Neutrophil (primary cell): ENCODE data around the gene CHI3L2.

ENCODE experiments used
- H3K27ac ChIP-seq: fragments of 200-600 bp; sonication (generic); 2 replicates; pipeline ENCODE4 v1.5.1; 2016; ENCODE audit warnings: mild to moderate bottlenecking, moderate library complexity
- H3K27me3 ChIP-seq: fragments of 200-600 bp; sonication (generic); 2 replicates; pipeline ENCODE4 v1.6.0; 2016; ENCODE audit warnings: mild to moderate bottlenecking
- H3K36me3 ChIP-seq: fragments of 200-600 bp; sonication (generic); 2 replicates; pipeline ENCODE4 v1.5.1; 2017
- H3K4me1 ChIP-seq, 2 experiments: fragments of 200-600 bp in 1 of 2; sonication (generic) in 1 of 2; 1 replicate in 1 of 2; 2 replicates in 1 of 2; pipeline versions ENCODE4 v1.5.1 to v1.6.1; 2013 to 2016; ENCODE audit warnings: low read depth in 1 of 2, low read length in 1 of 2, mild to moderate bottlenecking in 1 of 2, moderate library complexity in 1 of 2; ENCODE audit not compliant: control insufficient read depth in 1 of 2, insufficient read depth in 1 of 2
- H3K4me3 ChIP-seq, 2 experiments: fragments of 200-600 bp in 1 of 2; sonication (generic) in 1 of 2; 1 replicate in 1 of 2; 2 replicates in 1 of 2; pipeline ENCODE4 v1.5.1; 2013 to 2016; ENCODE audit warnings: low read depth in 1 of 2, low read length in 1 of 2, mild to moderate bottlenecking in 1 of 2, moderate library complexity in 1 of 2
- H3K9me3 ChIP-seq: fragments of 200-600 bp; sonication (generic); 2 replicates; pipeline ENCODE4 v1.5.1; 2016
- TF ChIP-seq, protein P1 (sequence below): fragments of 200-600 bp; sonication (generic); IDR thresholded peaks from 2 replicates; pipeline ENCODE4 v1.5.1; 2016; ENCODE audit warnings: antibody characterized with exemption

Gene CHI3L2

DNA sequence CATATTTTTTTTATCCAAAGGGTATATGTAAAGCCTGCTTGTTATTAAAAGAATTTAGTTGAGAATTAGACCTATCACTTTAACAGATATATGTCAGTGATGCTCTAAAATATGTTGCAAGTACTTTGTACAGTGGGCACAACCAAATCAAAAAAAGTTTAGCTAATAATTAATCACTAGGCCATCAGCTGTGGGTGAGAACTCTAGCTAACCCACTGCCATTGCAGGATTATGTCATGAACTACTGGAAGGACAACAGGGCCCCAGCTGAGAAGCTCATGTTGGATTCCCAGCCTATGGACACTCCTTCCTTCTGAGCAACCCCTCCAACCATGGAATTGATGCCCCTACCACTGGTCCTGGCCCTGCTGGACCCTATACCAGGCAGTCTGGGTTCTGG is 56.3 kb downstream of the CHI3L2 start:
- no peaks in the 10 kb centered on the region for H3K36me3 ChIP-seq
- peaks cover 45% of the 10 kb centered on the region for H3K27me3 ChIP-seq
- TF ChIP-seq, protein P1, sequence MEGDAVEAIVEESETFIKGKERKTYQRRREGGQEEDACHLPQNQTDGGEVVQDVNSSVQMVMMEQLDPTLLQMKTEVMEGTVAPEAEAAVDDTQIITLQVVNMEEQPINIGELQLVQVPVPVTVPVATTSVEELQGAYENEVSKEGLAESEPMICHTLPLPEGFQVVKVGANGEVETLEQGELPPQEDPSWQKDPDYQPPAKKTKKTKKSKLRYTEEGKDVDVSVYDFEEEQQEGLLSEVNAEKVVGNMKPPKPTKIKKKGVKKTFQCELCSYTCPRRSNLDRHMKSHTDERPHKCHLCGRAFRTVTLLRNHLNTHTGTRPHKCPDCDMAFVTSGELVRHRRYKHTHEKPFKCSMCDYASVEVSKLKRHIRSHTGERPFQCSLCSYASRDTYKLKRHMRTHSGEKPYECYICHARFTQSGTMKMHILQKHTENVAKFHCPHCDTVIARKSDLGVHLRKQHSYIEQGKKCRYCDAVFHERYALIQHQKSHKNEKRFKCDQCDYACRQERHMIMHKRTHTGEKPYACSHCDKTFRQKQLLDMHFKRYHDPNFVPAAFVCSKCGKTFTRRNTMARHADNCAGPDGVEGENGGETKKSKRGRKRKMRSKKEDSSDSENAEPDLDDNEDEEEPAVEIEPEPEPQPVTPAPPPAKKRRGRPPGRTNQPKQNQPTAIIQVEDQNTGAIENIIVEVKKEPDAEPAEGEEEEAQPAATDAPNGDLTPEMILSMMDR, result no peak
- no peak overlapping the region for H3K4me3 ChIP-seq
- H3K9me3 ChIP-seq, result no peaks in the 10 kb centered on the region
- H3K4me1 ChIP-seq, result no peaks in the 10 kb centered on the region
- no peak overlapping the region for H3K27ac ChIP-seq

DNA sequence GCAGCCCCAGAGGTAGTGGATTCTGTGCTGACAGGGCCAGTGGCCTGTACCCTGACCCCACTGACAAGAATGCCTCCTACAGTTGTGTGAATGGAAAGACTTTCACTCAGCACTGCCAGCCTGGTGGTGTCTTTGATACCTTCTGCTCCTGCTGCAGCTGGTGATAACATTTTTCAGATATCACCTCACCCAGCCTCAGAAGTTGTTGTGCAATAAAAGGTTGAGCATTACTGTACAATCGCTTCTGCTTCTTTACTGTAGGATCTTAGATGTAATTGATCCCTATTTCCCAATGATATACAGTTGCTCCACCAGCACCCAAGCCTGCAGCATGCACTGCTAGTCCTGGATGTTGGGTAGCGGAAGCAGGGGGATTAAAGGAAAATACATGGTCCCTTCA is 58.4 kb downstream of the CHI3L2 start:
- no peaks in the 10 kb centered on the region for H3K9me3 ChIP-seq
- H3K36me3 ChIP-seq, result no peaks in the 10 kb centered on the region
- H3K27me3 ChIP-seq, result peaks cover 36% of the 10 kb centered on the region
- H3K4me3 ChIP-seq, result no peak overlapping the region
- no peak overlapping the region for H3K27ac ChIP-seq
- H3K4me1 ChIP-seq, result no peaks in the 10 kb centered on the region
- TF ChIP-seq, protein P1, result no peak

DNA sequence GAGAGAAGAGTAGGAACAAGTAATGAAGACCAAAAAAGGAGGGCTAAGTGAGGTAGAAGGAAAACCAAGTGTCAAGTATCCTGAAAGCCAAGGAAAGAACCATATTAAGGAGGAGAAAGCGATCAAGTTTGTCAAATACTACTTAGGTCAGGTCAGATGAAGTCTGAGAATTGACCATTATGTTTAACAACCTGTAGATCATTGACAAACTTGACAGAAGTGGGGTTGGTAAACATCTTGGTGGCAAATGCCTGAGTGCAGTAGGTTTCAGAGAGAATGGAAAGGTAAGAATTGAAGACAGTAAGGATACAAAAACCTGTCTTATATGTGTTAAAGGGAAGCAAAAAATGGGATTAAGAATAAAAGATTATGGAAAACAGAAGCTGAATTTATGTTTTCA is 59.4 kb downstream of the CHI3L2 start:
- TF ChIP-seq, protein P1, result no peak
- Histone ChIP-seq H3K36me3 (no peaks in the 10 kb centered on the region), H3K9me3 (no peaks in the 10 kb centered on the region), H3K4me1 (no peaks in the 10 kb centered on the region), H3K27ac (no peak overlapping the region), H3K27me3 (peaks cover 35% of the 10 kb centered on the region), H3K4me3 (no peak overlapping the region)

DNA sequence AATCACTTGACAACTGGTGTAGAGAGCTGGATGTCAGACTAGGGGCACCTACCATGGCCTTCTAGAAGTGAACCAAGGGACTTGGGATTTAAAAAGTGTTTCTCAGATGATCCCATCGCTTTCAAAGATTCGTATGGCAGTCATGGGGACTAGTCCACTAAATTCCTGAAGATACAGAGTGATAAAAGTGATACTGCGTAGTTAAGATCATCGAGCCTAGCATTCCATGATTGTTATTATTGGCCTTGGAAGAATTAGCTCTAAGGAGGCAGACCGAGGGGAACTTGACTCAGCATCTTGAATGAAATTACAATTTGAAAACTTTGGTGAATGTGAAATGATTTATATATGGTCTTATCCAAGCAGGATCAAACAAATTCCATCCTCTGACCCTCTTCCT is 61.9 kb downstream of the CHI3L2 start:
- Histone ChIP-seq H3K9me3 (no peaks in the 10 kb centered on the region), H3K36me3 (no peaks in the 10 kb centered on the region), H3K4me1 (no peaks in the 10 kb centered on the region), H3K4me3 (no peak overlapping the region), H3K27me3 (peaks cover 35% of the 10 kb centered on the region), H3K27ac (no peak overlapping the region)
- TF ChIP-seq, protein P1, result no peak

DNA sequence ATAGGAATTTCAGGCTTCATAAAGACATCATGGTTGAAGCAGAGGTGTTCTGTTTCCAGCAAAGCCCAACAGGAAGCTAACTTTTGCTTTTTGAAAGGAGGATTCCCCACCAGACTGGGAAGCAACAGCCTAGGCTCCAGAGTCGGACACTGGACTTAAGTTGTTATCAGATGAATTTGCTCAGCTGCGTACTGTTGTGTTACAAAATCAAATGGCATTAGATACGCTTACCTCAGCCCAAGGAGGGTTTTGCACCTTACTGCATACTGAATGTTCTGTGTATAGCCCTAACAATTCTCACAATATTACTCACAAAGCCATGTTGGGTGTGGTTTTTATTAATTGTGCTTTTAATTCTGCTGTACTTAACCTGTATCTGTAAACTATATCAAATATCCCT is 62.6 kb downstream of the CHI3L2 start:
- Histone ChIP-seq H3K36me3 (no peaks in the 10 kb centered on the region), H3K4me3 (no peak overlapping the region), H3K4me1 (no peaks in the 10 kb centered on the region), H3K27ac (no peak overlapping the region), H3K27me3 (peaks cover 35% of the 10 kb centered on the region), H3K9me3 (no peaks in the 10 kb centered on the region)
- TF ChIP-seq, protein P1, result no peak

DNA sequence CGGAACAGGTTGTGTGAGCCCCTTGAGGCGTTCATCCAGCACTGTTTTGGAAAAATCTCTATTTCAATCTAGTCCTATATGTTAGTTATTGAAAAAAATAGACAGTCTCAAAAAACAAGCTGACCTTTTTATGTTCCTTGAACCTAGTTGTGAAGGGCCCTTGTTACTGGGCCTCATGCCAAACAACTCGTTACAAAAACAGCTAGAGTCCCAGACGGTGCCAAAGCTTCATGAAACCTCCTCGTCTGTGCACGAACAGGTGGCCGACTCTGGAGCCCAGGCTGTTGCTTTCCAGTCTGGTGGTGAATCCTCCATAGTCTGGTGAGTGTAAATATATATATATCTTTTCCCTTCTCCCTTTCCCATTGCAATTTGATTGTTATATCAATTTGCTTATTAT is 63.1 kb downstream of the CHI3L2 start, which contains the start of gene CHIA:
TSS of gene CHIA (plus strand) at position 222 of the 400 bp plus-strand sequence. CDS start 19,617 bp downstream, outside the sequence.
- Histone ChIP-seq H3K36me3 (no peaks in the 10 kb centered on the region), H3K27me3 (peaks cover 34% of the 10 kb centered on the region), H3K9me3 (no peaks in the 10 kb centered on the region), H3K4me1 (no peaks in the 10 kb centered on the region), H3K27ac (no peak within 1 kb of the TSS), H3K4me3 (no peak within 1 kb of the TSS)
- TF ChIP-seq, protein P1, result no peak
